ENCODE data around the gene COL4A2. TPM values are rescaled to one million over a fixed set of nuclear protein-coding genes. Genes with fewer than 3 reads are reported as not detected.

Gene COL4A2
- total RNA-seq, 1 experiment from 2014 or later, result 1.6 TPM

DNA sequence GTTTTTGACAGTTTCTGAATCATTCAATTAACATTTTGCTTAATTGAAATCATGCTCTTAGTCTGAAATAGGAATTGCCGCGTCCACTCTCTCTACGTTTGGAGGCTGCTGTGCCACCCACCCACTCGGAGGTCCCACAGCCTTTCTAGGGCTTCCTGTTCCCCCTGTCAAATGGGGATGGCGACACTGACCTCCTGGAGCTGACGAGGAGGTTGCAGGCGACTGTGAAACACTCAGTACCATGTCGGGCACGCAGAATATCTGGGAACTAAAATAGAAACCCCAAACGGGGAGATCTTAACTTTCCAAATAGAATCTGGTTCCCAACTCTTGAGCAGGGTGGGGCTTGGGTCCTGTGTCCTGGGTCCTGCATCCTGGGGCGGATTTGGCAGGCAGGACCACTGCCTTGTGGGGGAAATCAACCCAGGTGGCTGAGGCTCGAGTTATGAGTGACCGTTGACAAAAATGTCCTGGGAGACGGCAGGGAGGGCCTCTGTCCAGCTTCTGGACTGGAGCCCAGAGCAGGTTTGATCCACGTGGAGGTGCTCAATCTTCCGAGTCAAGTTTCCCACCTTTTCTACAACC lies 129.8 kb downstream of the COL4A2 start (continued):
- TF ChIP-seq EGR1 (IDR thresholded peaks at IDR 0.05; ENCODE audit: low read depth), result no peak
- TF ChIP-seq EZH2phosphoT487 (IDR thresholded peaks at IDR 0.05; ENCODE audit: borderline replicate concordance), result no peak

DNA sequence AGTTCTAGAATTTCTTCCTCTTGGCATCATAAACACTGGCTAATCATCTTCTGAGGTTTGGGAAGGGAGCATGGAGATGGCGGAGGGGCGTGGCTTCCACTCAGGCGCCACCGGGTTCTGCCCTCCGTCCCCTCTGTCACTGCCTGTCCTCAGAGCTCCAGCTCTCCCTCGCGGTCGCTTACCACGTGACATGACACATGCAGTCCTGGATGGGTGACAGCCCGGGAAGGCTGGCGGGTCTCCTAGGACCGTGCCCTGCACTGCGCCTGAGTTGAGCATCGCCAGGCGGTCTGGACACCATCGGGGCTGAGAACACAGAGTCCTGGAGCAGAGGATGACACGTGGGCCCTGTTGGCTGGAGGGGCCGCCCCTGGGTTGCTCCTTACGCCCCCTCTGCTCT lies 131.1 kb downstream of the COL4A2 start:
- RAD21 ChIA-PET (ENCODE audit: low non-redundant PET in 1 of 2, low total read pairs in 2 of 2, uncharacterized antibody in 2 of 2, unreplicated experiment in 2 of 2), result no interaction called here
- H3K9ac ChIP-seq (ENCODE audit: low read length), result no peak overlapping the region
- no peak overlapping the region for H3K4me2 ChIP-seq (ENCODE audit: low read length)
- no peaks in the 10 kb centered on the region for H3K36me3 ChIP-seq (ENCODE audit: control insufficient read depth in 1 of 2, insufficient read depth in 2 of 2, low read length in 2 of 2)
- ATAC-seq, result no peak; the same call in 1 of the 2 replicates
- intact Hi-C loops (cut with micrococcal nuclease), result no loop called here
- H3K9me2 ChIP-seq (ENCODE audit: insufficient read depth), result no peaks in the 10 kb centered on the region
- POLR2A ChIA-PET, result no interaction called here
- BruUV-seq (replicated peaks), result no TSS peak
- TF ChIP-seq YY1 (IDR thresholded peaks at IDR 0.05; ENCODE audit: extremely low read depth, insufficient replicate concordance, low read depth, low read length), result no peak
- TF ChIP-seq EZH2phosphoT487 (IDR thresholded peaks at IDR 0.05; ENCODE audit: borderline replicate concordance), result no peak
- TF ChIP-seq, protein P1, sequence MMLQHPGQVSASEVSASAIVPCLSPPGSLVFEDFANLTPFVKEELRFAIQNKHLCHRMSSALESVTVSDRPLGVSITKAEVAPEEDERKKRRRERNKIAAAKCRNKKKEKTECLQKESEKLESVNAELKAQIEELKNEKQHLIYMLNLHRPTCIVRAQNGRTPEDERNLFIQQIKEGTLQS (IDR thresholded peaks at IDR 0.05), result no peak
- no peak for TF ChIP-seq TCF7L2 (IDR thresholded peaks at IDR 0.05; ENCODE audit: borderline replicate concordance, extremely low read depth, insufficient read depth, insufficient read length)
- no peak for TF ChIP-seq ZNF274 (IDR thresholded peaks at IDR 0.05; ENCODE audit: low read depth, low read length)
- TF ChIP-seq, protein P2, sequence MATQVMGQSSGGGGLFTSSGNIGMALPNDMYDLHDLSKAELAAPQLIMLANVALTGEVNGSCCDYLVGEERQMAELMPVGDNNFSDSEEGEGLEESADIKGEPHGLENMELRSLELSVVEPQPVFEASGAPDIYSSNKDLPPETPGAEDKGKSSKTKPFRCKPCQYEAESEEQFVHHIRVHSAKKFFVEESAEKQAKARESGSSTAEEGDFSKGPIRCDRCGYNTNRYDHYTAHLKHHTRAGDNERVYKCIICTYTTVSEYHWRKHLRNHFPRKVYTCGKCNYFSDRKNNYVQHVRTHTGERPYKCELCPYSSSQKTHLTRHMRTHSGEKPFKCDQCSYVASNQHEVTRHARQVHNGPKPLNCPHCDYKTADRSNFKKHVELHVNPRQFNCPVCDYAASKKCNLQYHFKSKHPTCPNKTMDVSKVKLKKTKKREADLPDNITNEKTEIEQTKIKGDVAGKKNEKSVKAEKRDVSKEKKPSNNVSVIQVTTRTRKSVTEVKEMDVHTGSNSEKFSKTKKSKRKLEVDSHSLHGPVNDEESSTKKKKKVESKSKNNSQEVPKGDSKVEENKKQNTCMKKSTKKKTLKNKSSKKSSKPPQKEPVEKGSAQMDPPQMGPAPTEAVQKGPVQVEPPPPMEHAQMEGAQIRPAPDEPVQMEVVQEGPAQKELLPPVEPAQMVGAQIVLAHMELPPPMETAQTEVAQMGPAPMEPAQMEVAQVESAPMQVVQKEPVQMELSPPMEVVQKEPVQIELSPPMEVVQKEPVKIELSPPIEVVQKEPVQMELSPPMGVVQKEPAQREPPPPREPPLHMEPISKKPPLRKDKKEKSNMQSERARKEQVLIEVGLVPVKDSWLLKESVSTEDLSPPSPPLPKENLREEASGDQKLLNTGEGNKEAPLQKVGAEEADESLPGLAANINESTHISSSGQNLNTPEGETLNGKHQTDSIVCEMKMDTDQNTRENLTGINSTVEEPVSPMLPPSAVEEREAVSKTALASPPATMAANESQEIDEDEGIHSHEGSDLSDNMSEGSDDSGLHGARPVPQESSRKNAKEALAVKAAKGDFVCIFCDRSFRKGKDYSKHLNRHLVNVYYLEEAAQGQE (IDR thresholded peaks at IDR 0.05; ENCODE audit: low read depth), result no peak
- TF ChIP-seq ELF1 (IDR thresholded peaks at IDR 0.05; ENCODE audit: borderline replicate concordance, low read depth), result no peak
- TF ChIP-seq, protein P3, sequence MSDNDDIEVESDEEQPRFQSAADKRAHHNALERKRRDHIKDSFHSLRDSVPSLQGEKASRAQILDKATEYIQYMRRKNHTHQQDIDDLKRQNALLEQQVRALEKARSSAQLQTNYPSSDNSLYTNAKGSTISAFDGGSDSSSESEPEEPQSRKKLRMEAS (IDR thresholded peaks at IDR 0.05), result no peak
- no peak for TF ChIP-seq EGR1 (IDR thresholded peaks at IDR 0.05; ENCODE audit: low read depth)
- no peak for TF ChIP-seq SRF (IDR thresholded peaks at IDR 0.05; ENCODE audit: low read depth)
- no peak for TF ChIP-seq POLR2AphosphoS5 (IDR thresholded peaks at IDR 0.05; ENCODE audit: low read depth, low read length)
- TF ChIP-seq, protein P4, sequence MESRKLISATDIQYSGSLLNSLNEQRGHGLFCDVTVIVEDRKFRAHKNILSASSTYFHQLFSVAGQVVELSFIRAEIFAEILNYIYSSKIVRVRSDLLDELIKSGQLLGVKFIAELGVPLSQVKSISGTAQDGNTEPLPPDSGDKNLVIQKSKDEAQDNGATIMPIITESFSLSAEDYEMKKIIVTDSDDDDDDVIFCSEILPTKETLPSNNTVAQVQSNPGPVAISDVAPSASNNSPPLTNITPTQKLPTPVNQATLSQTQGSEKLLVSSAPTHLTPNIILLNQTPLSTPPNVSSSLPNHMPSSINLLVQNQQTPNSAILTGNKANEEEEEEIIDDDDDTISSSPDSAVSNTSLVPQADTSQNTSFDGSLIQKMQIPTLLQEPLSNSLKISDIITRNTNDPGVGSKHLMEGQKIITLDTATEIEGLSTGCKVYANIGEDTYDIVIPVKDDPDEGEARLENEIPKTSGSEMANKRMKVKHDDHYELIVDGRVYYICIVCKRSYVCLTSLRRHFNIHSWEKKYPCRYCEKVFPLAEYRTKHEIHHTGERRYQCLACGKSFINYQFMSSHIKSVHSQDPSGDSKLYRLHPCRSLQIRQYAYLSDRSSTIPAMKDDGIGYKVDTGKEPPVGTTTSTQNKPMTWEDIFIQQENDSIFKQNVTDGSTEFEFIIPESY (IDR thresholded peaks at IDR 0.05; ENCODE audit: extremely low read depth, insufficient replicate concordance, low read length), result no peak
- no peak for TF ChIP-seq CEBPB (IDR thresholded peaks at IDR 0.05; ENCODE audit: low read depth)
- no peak for TF ChIP-seq SP1 (IDR thresholded peaks at IDR 0.05; ENCODE audit: low read depth)
- H2AFZ ChIP-seq (ENCODE audit: low read depth, low read length, poor library complexity, severe bottlenecking), result no peak overlapping the region
- no peak for DNase-seq (ENCODE audit: low read depth, low spot score)
- CTCF ChIA-PET, result no interaction called here
- no peaks in the 10 kb centered on the region for H3K79me2 ChIP-seq (ENCODE audit: insufficient read depth, low read length)
- no peaks in the 10 kb centered on the region for H3K27me3 ChIP-seq (ENCODE audit: insufficient read depth, low read length)
- no peak overlapping the region for H3K27ac ChIP-seq (ENCODE audit: low read depth, low read length)
- H3K4me1 ChIP-seq (ENCODE audit: control insufficient read depth in 1 of 2, insufficient read depth in 2 of 2, low read length in 2 of 2), result no peaks in the 10 kb centered on the region
- no peak overlapping the region for H3K4me3 ChIP-seq (replicated peaks in 1 of 2; ENCODE audit: low read depth in 1 of 2, low read length in 2 of 2)
- H4K20me1 ChIP-seq (ENCODE audit: insufficient read depth), result no peaks in the 10 kb centered on the region
- H3K9me3 ChIP-seq (ENCODE audit: control insufficient read depth in 1 of 2, insufficient read depth in 1 of 2, low read depth in 1 of 2, low read length in 2 of 2), result no peaks in the 10 kb centered on the region
